Stimulated activated CD4-positive, alpha-beta T cell treated with anti-CD3 and anti-CD28 coated beads, Interleukin-2, amount 100 ng/mL, for 4 hours (primary cell): ENCODE results near the gene NOG.

Experiments
- DNase-seq: peaks from one replicate; pipeline ENCODE4 v3.0.0-alpha.2; 2020; ENCODE audit warnings: low read depth

Gene NOG

DNA sequence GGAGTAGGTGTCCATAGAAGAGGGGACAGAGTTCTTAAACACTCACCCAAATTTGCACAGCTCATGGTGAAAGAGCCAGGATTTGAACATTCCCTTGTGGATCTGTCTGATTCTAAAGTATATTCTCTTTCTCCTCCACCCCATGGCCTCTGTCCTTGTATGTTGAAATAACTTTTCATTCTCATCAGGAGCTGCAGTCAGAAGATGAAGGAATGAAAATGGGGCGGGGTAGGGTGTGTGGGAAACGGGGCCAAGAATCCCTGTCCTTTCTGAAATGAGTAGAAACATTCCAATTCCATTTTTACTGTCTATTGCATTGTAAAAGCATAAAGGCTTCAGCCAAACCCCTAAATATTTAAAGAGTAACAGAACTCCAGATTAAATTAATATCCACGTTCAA, 42.8 kb downstream of the NOG start:
- DNase-seq, result no peak

DNA sequence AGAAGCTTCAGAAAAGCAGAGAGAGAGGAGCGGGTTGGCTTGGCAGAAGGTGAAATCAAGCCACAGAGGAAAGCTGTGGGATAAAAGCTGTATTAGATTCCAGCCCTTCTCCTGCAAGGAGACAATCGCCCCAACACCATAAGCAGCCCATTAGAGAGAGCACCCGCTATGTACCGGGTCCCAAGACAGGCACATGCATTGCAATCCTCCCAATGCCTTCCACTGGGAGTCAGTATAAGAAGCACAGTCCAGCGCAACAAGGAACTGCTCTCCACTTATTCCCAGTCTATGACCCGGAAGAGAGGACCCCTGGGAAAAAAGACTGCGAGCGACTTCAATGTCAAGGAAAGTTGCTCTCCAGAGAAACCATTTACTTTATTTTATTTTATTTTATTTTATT, 43.8 kb downstream of the NOG start:
- DNase-seq, result no peak

DNA sequence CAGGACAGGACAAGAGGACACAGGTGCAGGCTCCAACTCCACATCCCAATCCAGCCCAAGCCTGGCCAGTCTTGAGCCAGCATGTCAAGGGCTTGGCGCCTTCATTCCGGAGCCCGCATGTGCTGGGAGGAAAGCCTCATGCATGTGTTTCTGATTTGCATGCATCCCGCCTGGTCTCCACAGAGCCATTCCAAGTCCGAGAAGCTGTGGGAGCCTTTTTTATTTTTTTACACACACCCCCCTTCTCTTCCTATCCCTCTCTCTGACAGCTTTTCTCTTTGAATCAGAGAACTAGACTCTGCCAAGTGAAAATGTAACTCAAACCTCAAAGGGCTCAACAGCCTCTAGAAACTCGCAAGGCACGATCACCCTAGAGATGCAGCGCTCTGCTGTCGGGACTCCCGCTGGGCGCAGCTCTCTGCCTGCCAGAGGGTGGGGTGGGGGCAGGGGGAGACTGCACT, 45.1 kb downstream of the NOG start:
- DNase-seq, result no peak

DNA sequence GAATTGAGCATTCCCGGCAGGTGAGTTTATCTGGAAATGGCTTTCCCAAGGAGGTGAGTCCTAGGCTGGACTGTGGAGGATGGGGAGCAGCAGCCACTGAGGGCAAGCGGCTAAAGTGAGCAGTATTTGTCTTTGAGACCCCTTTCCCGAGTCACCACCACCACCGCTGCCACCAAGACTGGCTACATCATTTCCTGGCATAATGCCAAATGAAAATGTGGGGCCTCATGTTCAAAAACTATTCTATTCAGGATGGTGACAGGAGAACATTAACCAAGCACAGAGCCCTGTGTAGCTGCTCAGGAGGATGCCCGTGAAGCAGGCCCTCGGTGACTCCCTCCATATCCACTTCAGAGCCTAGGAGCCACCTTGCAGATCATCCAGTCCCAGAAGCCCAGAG, 46.0 kb downstream of the NOG start:
- DNase-seq, result no peak

DNA sequence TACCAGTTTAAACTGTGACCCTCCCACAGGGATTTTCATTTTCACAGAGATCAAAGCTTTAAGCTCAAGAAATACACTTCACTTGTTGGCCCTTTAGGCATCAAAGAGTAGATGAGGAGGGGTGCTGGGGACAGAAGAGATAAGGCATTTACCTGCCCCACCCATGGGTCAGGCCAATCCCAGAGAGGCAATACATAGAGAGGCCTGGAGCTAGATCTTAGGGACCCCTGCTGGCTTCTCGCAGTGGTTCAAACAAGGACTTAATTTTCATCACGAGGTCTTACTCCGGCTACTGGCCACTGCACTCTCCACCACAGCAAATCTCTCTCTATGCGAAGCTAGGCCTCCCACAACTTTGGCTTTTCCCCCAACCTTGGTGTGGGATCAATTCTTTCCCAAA, 46.6 kb downstream of the NOG start:
- DNase-seq, result no peak

DNA sequence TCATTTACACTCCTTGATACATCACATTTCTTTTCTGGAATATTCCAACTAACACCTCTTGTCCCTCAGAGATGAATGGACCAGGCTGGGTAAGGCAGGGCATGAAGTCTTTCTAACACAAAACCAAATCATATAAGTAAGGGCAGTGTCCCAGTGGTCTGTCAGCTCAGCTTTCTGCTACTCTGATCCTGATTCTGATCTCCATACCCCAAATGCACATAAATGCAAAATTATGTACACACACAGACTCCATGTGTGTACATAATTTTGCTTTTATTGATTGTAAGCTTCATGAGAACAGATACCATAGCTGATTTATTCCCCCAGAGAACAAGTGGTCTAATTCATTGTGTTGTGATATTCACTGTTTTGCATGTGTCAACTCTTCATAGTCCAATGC, 47.9 kb downstream of the NOG start:
- DNase-seq, result no peak

DNA sequence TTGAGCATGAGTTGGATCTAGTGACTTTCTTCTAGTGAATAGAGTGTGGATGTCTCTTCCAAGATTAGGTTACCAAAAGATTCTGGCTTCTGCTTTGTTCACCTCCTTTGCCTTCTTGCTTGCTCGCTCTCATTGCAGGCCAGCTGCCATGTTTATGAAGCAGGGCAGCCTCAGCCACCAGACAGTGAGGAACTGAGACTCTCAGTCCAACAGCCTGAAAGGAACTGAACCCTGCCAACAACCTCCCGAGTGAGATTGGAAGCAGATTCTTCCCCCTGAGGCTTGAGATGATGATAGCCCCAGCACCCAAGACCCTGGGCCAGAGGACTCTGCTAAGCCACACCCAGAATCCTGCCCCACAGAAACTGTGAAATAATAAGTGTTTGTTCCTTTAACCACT, 48.4 kb downstream of the NOG start:
- DNase-seq, result no peak

DNA sequence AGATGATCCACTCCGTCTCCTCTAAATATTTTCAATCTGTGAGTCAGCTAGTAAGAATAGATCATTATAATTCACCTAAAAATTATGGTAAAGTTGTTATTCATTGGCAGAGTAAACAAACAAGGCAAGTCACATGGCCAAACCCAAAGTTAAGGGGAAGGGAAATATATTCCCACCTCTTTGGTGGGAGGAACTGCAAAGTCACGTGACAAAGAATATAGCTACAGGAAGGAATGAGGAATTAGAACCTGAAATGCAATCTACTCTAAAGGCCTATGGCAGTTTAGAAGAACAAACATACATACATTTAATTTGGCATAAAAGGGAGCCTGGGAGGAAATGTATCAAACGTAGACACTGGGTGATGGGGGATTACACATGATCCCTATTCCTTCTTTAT, 48.9 kb downstream of the NOG start:
- no peak for DNase-seq
